ENCODE data around the gene ZNF718. TPM values are rescaled to one million over a fixed set of nuclear protein-coding genes. Genes with fewer than 3 reads are reported as not detected.
"Not testable (repeated sequence)": the region's sequence is repeated elsewhere in the genome, so short reads cannot be mapped to it uniquely, and the experiment has no call there.

ZNF718 gene
- total and polyA plus RNA-seq, 4 donors, result 7.8 to 34.6 (median 15.7) TPM

GRCh38 chr4:195159-195558, 70.9 kb downstream of the ZNF718 start:
- H3K36me3 ChIP-seq (ENCODE audit: control insufficient read depth, insufficient read depth, low read length); H3K27ac ChIP-seq (ENCODE audit: low read depth, low read length); H3K4me1 ChIP-seq (ENCODE audit: control insufficient read depth, insufficient read depth, low read length); H3K9me3 ChIP-seq (ENCODE audit: control insufficient read depth, insufficient read depth, low read length); DNase-seq (ENCODE audit: low read depth in 4 of 6, low spot score in 6 of 6); H3K4me3 ChIP-seq (ENCODE audit: low read depth, low read length); H3K27me3 ChIP-seq (ENCODE audit: control insufficient read depth, insufficient read depth, low read length): not testable (repeated sequence)
- no CpG with 5 or more reads among the region's 3 CpGs for whole genome bisulfite sequencing (ENCODE audit: insufficient coverage)

- no peak for DNase-seq (ENCODE audit: low read depth in 4 of 6, low spot score in 6 of 6)
- H3K4me1 ChIP-seq (ENCODE audit: control insufficient read depth, insufficient read depth, low read length), result no peaks in the 10 kb centered on the region
- WGBS (ENCODE audit: insufficient coverage), result no CpG with 5 or more reads among the region's 3 CpGs
- H3K4me3 ChIP-seq (ENCODE audit: low read depth, low read length), result no peak overlapping the region
- H3K27ac ChIP-seq (ENCODE audit: low read depth, low read length), result no peak overlapping the region
- H3K36me3 ChIP-seq (ENCODE audit: control insufficient read depth, insufficient read depth, low read length), result peaks cover 13% of the 10 kb centered on the region
- H3K27me3 ChIP-seq (ENCODE audit: control insufficient read depth, insufficient read depth, low read length), result no peaks in the 10 kb centered on the region
- H3K9me3 ChIP-seq (ENCODE audit: control insufficient read depth, insufficient read depth, low read length), result peaks cover 5% of the 10 kb centered on the region
Measured at GRCh38 chr4:200936-201335, 76.6 kb downstream of the ZNF718 start.

- DNase-seq (ENCODE audit: low read depth in 4 of 6, low spot score in 6 of 6); H3K27ac ChIP-seq (ENCODE audit: low read depth, low read length); H3K9me3 ChIP-seq (ENCODE audit: control insufficient read depth, insufficient read depth, low read length); H3K4me3 ChIP-seq (ENCODE audit: low read depth, low read length); H3K27me3 ChIP-seq (ENCODE audit: control insufficient read depth, insufficient read depth, low read length); H3K4me1 ChIP-seq (ENCODE audit: control insufficient read depth, insufficient read depth, low read length): not testable (repeated sequence)
- peaks cover 14% of the 10 kb centered on the region for H3K36me3 ChIP-seq (ENCODE audit: control insufficient read depth, insufficient read depth, low read length)
Measured at GRCh38 chr4:202822-203221, 78.5 kb downstream of the ZNF718 start.

GRCh38 chr4:205097-205756, 80.9 kb downstream of the ZNF718 start:
- H3K4me3 ChIP-seq (ENCODE audit: low read depth, low read length), result no peak overlapping the region
- no peaks in the 10 kb centered on the region for H3K4me1 ChIP-seq (ENCODE audit: control insufficient read depth, insufficient read depth, low read length)
- H3K27me3 ChIP-seq (ENCODE audit: control insufficient read depth, insufficient read depth, low read length), result no peaks in the 10 kb centered on the region
- 93% methylated on average over 24 of the region's 24 CpGs for WGBS (ENCODE audit: insufficient coverage)
- peaks cover 7% of the 10 kb centered on the region for H3K9me3 ChIP-seq (ENCODE audit: control insufficient read depth, insufficient read depth, low read length)
- peak in 1 of 6 donors; percentile 2 for DNase-seq (ENCODE audit: low read depth in 4 of 6, low spot score in 6 of 6)
- H3K27ac ChIP-seq (ENCODE audit: low read depth, low read length), result no peak overlapping the region
- H3K36me3 ChIP-seq (ENCODE audit: control insufficient read depth, insufficient read depth, low read length), result peaks cover 14% of the 10 kb centered on the region

- Histone ChIP-seq H3K27me3 (ENCODE audit: control insufficient read depth, insufficient read depth, low read length) (no peaks in the 10 kb centered on the region), H3K4me3 (ENCODE audit: low read depth, low read length) (no peak overlapping the region), H3K4me1 (ENCODE audit: control insufficient read depth, insufficient read depth, low read length) (no peaks in the 10 kb centered on the region), H3K9me3 (ENCODE audit: control insufficient read depth, insufficient read depth, low read length) (peaks cover 7% of the 10 kb centered on the region), H3K27ac (ENCODE audit: low read depth, low read length) (no peak overlapping the region), H3K36me3 (ENCODE audit: control insufficient read depth, insufficient read depth, low read length) (peaks cover 14% of the 10 kb centered on the region)
- no peak for DNase-seq (ENCODE audit: low read depth in 4 of 6, low spot score in 6 of 6)
- WGBS (ENCODE audit: insufficient coverage), result 79% methylated on average over 4 of the region's 4 CpGs
Measured at GRCh38 chr4:206054-206453, 81.8 kb downstream of the ZNF718 start.

GRCh38 chr4:208416-209096, 84.3 kb downstream of the ZNF718 start:
- not testable (repeated sequence) for H3K27me3 ChIP-seq (ENCODE audit: control insufficient read depth, insufficient read depth, low read length); H3K4me3 ChIP-seq (ENCODE audit: low read depth, low read length); DNase-seq (ENCODE audit: low read depth in 4 of 6, low spot score in 6 of 6); H3K9me3 ChIP-seq (ENCODE audit: control insufficient read depth, insufficient read depth, low read length); H3K27ac ChIP-seq (ENCODE audit: low read depth, low read length); H3K4me1 ChIP-seq (ENCODE audit: control insufficient read depth, insufficient read depth, low read length)
- H3K36me3 ChIP-seq (ENCODE audit: control insufficient read depth, insufficient read depth, low read length), result peaks cover 14% of the 10 kb centered on the region
- WGBS (ENCODE audit: insufficient coverage), result no CpG with 5 or more reads among the region's 3 CpGs

- Histone ChIP-seq H3K4me3 (ENCODE audit: low read depth, low read length) (no peak overlapping the region), H3K27me3 (ENCODE audit: control insufficient read depth, insufficient read depth, low read length) (no peaks in the 10 kb centered on the region), H3K27ac (ENCODE audit: low read depth, low read length) (no peak overlapping the region), H3K9me3 (ENCODE audit: control insufficient read depth, insufficient read depth, low read length) (peaks cover 2% of the 10 kb centered on the region), H3K36me3 (ENCODE audit: control insufficient read depth, insufficient read depth, low read length) (no peaks in the 10 kb centered on the region), H3K4me1 (ENCODE audit: control insufficient read depth, insufficient read depth, low read length) (peaks cover 8% of the 10 kb centered on the region)
- no peak for DNase-seq (ENCODE audit: low read depth in 4 of 6, low spot score in 6 of 6)
- WGBS (ENCODE audit: insufficient coverage), result 88% methylated on average over 3 of the region's 8 CpGs
Measured at GRCh38 chr4:211033-211511, 86.8 kb downstream of the ZNF718 start.

GRCh38 chr4:212438-213188, 88.3 kb downstream of the ZNF718 start:
- WGBS (ENCODE audit: insufficient coverage), result 1% methylated on average over 57 of the region's 57 CpGs
- H3K27me3 ChIP-seq (ENCODE audit: control insufficient read depth, insufficient read depth, low read length), result no peaks in the 10 kb centered on the region
- H3K4me1 ChIP-seq (ENCODE audit: control insufficient read depth, insufficient read depth, low read length), result peaks cover 8% of the 10 kb centered on the region
- peak overlapping the region; percentile 66 for H3K27ac ChIP-seq (ENCODE audit: low read depth, low read length)
- H3K4me3 ChIP-seq (ENCODE audit: low read depth, low read length), result peak overlapping the region; percentile 54
- no peaks in the 10 kb centered on the region for H3K36me3 ChIP-seq (ENCODE audit: control insufficient read depth, insufficient read depth, low read length)
- peaks cover under 1% of the 10 kb centered on the region for H3K9me3 ChIP-seq (ENCODE audit: control insufficient read depth, insufficient read depth, low read length)
- peak; percentile 19 to 88 (median 62) for DNase-seq (ENCODE audit: low read depth in 4 of 6, low spot score in 6 of 6)

- peak in 1 of 6 donors; percentile 15 for DNase-seq (ENCODE audit: low read depth in 4 of 6, low spot score in 6 of 6)
- 12% methylated on average over 8 of the region's 13 CpGs for whole genome bisulfite sequencing (ENCODE audit: insufficient coverage)
- not testable (repeated sequence) for H3K4me1 ChIP-seq (ENCODE audit: control insufficient read depth, insufficient read depth, low read length); H3K27me3 ChIP-seq (ENCODE audit: control insufficient read depth, insufficient read depth, low read length); H3K36me3 ChIP-seq (ENCODE audit: control insufficient read depth, insufficient read depth, low read length); H3K9me3 ChIP-seq (ENCODE audit: control insufficient read depth, insufficient read depth, low read length); H3K27ac ChIP-seq (ENCODE audit: low read depth, low read length)
- H3K4me3 ChIP-seq (ENCODE audit: low read depth, low read length), result peak overlapping the region; percentile 54
Measured at GRCh38 chr4:213189-213535, 88.9 kb downstream of the ZNF718 start.

Data from spinal cord (tissue), 10 donors.